GOT3 (cell line): ENCODE measurements around the gene KSR2.
"Not testable (repeated sequence)": the region's sequence is repeated elsewhere in the genome, so short reads cannot be mapped to it uniquely, and the experiment has no call there.

ENCODE experiments used
- DNase-seq: peaks from one replicate; lab custom pipeline; 2025; ENCODE audit warnings: mixed read lengths; lab: John Stamatoyannopoulos, UW

Gene KSR2

GRCh38 chr12:117760990-117761389, 207.8 kb downstream of the KSR2 start:
- no peak for DNase-seq

GRCh38 chr12:117750657-117751056, 218.1 kb downstream of the KSR2 start:
- no peak for DNase-seq

GRCh38 chr12:117749431-117749830, 219.4 kb downstream of the KSR2 start:
- no peak for DNase-seq

GRCh38 chr12:117746358-117746757, 222.4 kb downstream of the KSR2 start:
- not testable (repeated sequence) for DNase-seq

GRCh38 chr12:117744418-117744817, 224.4 kb downstream of the KSR2 start:
- no peak for DNase-seq

GRCh38 chr12:117743761-117744160, 225.0 kb downstream of the KSR2 start:
- no peak for DNase-seq

GRCh38 chr12:117742721-117743120, 226.1 kb downstream of the KSR2 start:
- DNase-seq = no peak

- no peak for DNase-seq
Observed at GRCh38 chr12:117738233-117738632, 230.6 kb downstream of the KSR2 start.

GRCh38 chr12:117733549-117733805, 235.3 kb downstream of the KSR2 start:
- no peak for DNase-seq

GRCh38 chr12:117732761-117733548, 235.8 kb downstream of the KSR2 start:
- DNase-seq = no peak

GRCh38 chr12:117731131-117731530, 237.7 kb downstream of the KSR2 start:
- DNase-seq = not testable (repeated sequence)

GRCh38 chr12:117727301-117727700, 241.5 kb downstream of the KSR2 start:
- no peak for DNase-seq

GRCh38 chr12:117724543-117724942, 244.2 kb downstream of the KSR2 start:
- no peak for DNase-seq

GRCh38 chr12:117718559-117718958, 250.2 kb downstream of the KSR2 start:
- no peak for DNase-seq

GRCh38 chr12:117718141-117718540, 250.6 kb downstream of the KSR2 start:
- DNase-seq = no peak

GRCh38 chr12:117714203-117714602, 254.6 kb downstream of the KSR2 start:
- DNase-seq = no peak

GRCh38 chr12:117710121-117710520, 258.7 kb downstream of the KSR2 start:
- no peak for DNase-seq

GRCh38 chr12:117707861-117708260, 260.9 kb downstream of the KSR2 start:
- no peak for DNase-seq

- DNase-seq = no peak
Observed at GRCh38 chr12:117703584-117703983, 265.2 kb downstream of the KSR2 start.

- no peak for DNase-seq
Observed at GRCh38 chr12:117702741-117703140, 266.0 kb downstream of the KSR2 start.

GRCh38 chr12:117699575-117699974, 269.2 kb downstream of the KSR2 start:
- no peak for DNase-seq

GRCh38 chr12:117699118-117699517, 269.7 kb downstream of the KSR2 start:
- DNase-seq = no peak

GRCh38 chr12:117695956-117696355, 272.8 kb downstream of the KSR2 start:
- DNase-seq = no peak

- DNase-seq = no peak
Observed at GRCh38 chr12:117692512-117692911, 276.3 kb downstream of the KSR2 start.
